GM12878 (cell line): ENCODE results near the gene CAMK4. TPM values are rescaled to one million over a fixed set of nuclear protein-coding genes. Genes with fewer than 3 reads are reported as not detected.

Experiments used
- ATAC-seq: fragments of 200-7000 bp; cut with Tn5 transposase; 3 replicates; pipeline ENCODE4 v1.9.1; 2020; ENCODE audit warnings: mild to moderate bottlenecking, moderate library complexity
- BruUV-seq: library from RNA; stranded (reverse); fragments of 400-500 nt; replicated peaks from 2 replicates; lab custom pipeline; 2021; lab: Mats Ljungman, UMichigan
- CTCF ChIA-PET: fragments of 300-600 bp; sonication (Branson Sonifier 250); formaldehyde crosslinking; extraction: SDS; loops from one replicate; lab custom pipeline; 2021; ENCODE audit warnings: inconsistent platforms; lab: Yijun Ruan, JAX
- POLR2A ChIA-PET: fragments of 350-600 bp; formaldehyde crosslinking; extraction: SDS; loops from one replicate; lab custom pipeline; 2021; ENCODE audit warnings: inconsistent platforms; lab: Charles Lee
- RAD21 ChIA-PET: fragments of 300-600 bp; sonication (Branson Sonifier 250); formaldehyde crosslinking; loops from one replicate; lab custom pipeline; 2023; ENCODE audit warnings: antibody characterized with exemption; ENCODE audit not compliant: unreplicated experiment; lab: Charles Lee
- SMC1A ChIA-PET: fragments of 300-600 bp; sonication (Branson Sonifier 250); formaldehyde crosslinking; loops from one replicate; lab custom pipeline; 2023; ENCODE audit not compliant: unreplicated experiment, uncharacterized antibody; lab: Charles Lee
- DNase-seq: peaks from one replicate; pipeline ENCODE4 v3.0.0-alpha.2; 2011; ENCODE audit warnings: low read depth, low spot score
- FAIRE-seq: peaks from 3 replicates; lab custom pipeline; 2011; peaks lifted over from hg19 to GRCh38; lab: Jason Lieb, UNC
- H2AFZ ChIP-seq: 2 replicates; pipeline ENCODE4 v1.6.0; 2011; ENCODE audit warnings: low read depth, low read length, control low read depth; ENCODE audit not compliant: control insufficient read depth
- H3K27ac ChIP-seq: 2 replicates; pipeline ENCODE4 v1.5.1; 2011; ENCODE audit warnings: control low read depth; ENCODE audit not compliant: control insufficient read depth, insufficient read depth
- H3K27me3 ChIP-seq, 2 experiments: replicated peaks in 1 of 2; 2 replicates each; pipeline versions ENCODE4 v1.6.0 to v1.6.1; 2011; ENCODE audit warnings: low read length in 1 of 2; ENCODE audit not compliant: control insufficient read depth in 2 of 2, insufficient read depth in 2 of 2
- H3K36me3 ChIP-seq, 2 experiments: 2 replicates each; pipeline ENCODE4 v1.5.1; 2011; ENCODE audit warnings: low read length in 1 of 2; ENCODE audit not compliant: control insufficient read depth in 2 of 2, insufficient read depth in 2 of 2
- H3K4me1 ChIP-seq: 2 replicates; pipeline ENCODE4 v1.6.1; 2011; ENCODE audit warnings: mild to moderate bottlenecking, low read length, moderate library complexity, mixed read lengths; ENCODE audit not compliant: control insufficient read depth, insufficient read depth
- H3K4me2 ChIP-seq: 2 replicates; pipeline ENCODE4 v1.6.0; 2011; ENCODE audit warnings: control low read depth; ENCODE audit not compliant: control insufficient read depth, insufficient read depth
- H3K4me3 ChIP-seq: fragments of 200-600 bp; sonication (generic); 2 replicates; pipeline ENCODE4 v1.5.1; 2016
- H3K79me2 ChIP-seq: 2 replicates; pipeline ENCODE4 v1.6.0; 2011; ENCODE audit warnings: low read length; ENCODE audit not compliant: control insufficient read depth, insufficient read depth
- H3K9ac ChIP-seq: 2 replicates; pipeline ENCODE4 v1.8.0; 2011; ENCODE audit warnings: low read length, control low read depth, mixed read lengths; ENCODE audit not compliant: control insufficient read depth, insufficient read depth
- H3K9me3 ChIP-seq: replicated peaks from 3 replicates; pipeline ENCODE4 v1.5.1; 2011; ENCODE audit warnings: mild to moderate bottlenecking, low read length; ENCODE audit not compliant: control insufficient read depth, insufficient read depth
- H4K20me1 ChIP-seq: 2 replicates; pipeline ENCODE4 v1.6.0; 2011; ENCODE audit not compliant: control insufficient read depth, insufficient read depth
- BCL11A ChIP-seq: IDR thresholded peaks from 2 replicates; pipeline ENCODE4 v1.6.1; 2011; ENCODE audit warnings: low read depth, low read length
- CHD1 ChIP-seq: IDR thresholded peaks from 2 replicates; pipeline ENCODE4 v1.6.1; 2012; ENCODE audit warnings: low read depth, low read length, improper control_type of control experiment
- EED ChIP-seq: sonication (generic); IDR thresholded peaks from 2 replicates; pipeline ENCODE4 v1.6.1; 2016; ENCODE audit warnings: antibody characterized with exemption, low read depth
- EP300 ChIP-seq, 2 experiments: fragments of 150-350 bp in 1 of 2; IDR thresholded peaks; 2 replicates each; pipeline ENCODE4 v1.6.1; 2011 to 2012; ENCODE audit warnings: low read depth in 2 of 2, low read length in 2 of 2, borderline replicate concordance in 1 of 2, improper control_type of control experiment in 1 of 2, inconsistent platforms in 1 of 2; ENCODE audit not compliant: control insufficient read depth in 1 of 2
- LARP7 ChIP-seq: fragments of 450-650 bp; IDR thresholded peaks from 2 replicates; pipeline ENCODE4 v1.6.1; 2017; ENCODE audit warnings: mild to moderate bottlenecking
- MEF2B ChIP-seq: fragments of 450-650 bp; IDR thresholded peaks from 2 replicates; pipeline ENCODE4 v1.6.1; 2018; ENCODE audit warnings: mild to moderate bottlenecking, moderate library complexity; ENCODE audit not compliant: partially characterized antibody, poor library complexity, severe bottlenecking
- NR2C1 ChIP-seq: fragments of 450-650 bp; IDR thresholded peaks from 2 replicates; pipeline ENCODE4 v1.6.1; 2017; ENCODE audit warnings: antibody characterized with exemption, mild to moderate bottlenecking, moderate library complexity
- NRF1 ChIP-seq: conservative IDR thresholded peaks from 2 replicates; pipeline ENCODE4 v1.6.1; 2011; ENCODE audit warnings: mild to moderate bottlenecking, low read depth, low read length, improper control_type of control experiment
- PAX8 ChIP-seq: fragments of 450-650 bp; IDR thresholded peaks from 2 replicates; pipeline ENCODE4 v1.6.1; 2017; ENCODE audit warnings: mild to moderate bottlenecking, moderate library complexity
- POU2F2 ChIP-seq: IDR thresholded peaks from 3 replicates; pipeline ENCODE4 v1.6.1; 2011; ENCODE audit warnings: low read depth, mild to moderate bottlenecking, low read length, borderline replicate concordance
- SMC3 ChIP-seq: IDR thresholded peaks from 2 replicates; pipeline ENCODE4 v1.6.1; 2011; ENCODE audit warnings: low read length, improper control_type of control experiment, borderline replicate concordance
- TCF12 ChIP-seq: IDR thresholded peaks from 2 replicates; pipeline ENCODE4 v1.6.1; 2011; ENCODE audit warnings: low read depth, mild to moderate bottlenecking, low read length
- YBX1 ChIP-seq: fragments of 450-650 bp; IDR thresholded peaks from 2 replicates; pipeline ENCODE4 v1.6.1; 2016; ENCODE audit warnings: antibody characterized with exemption
- ZBTB11 ChIP-seq: fragments of 450-650 bp; formaldehyde crosslinking; IDR thresholded peaks from 2 replicates; pipeline ENCODE4 v1.5.0; 2022; ENCODE audit warnings: mild to moderate bottlenecking, missing genetic modification characterization
- ZNF384 ChIP-seq: IDR thresholded peaks from 2 replicates; pipeline ENCODE4 v1.6.1; 2012; ENCODE audit warnings: low read depth, mild to moderate bottlenecking, low read length, improper control_type of control experiment, borderline replicate concordance
- WGBS: methylation state at CpG from one replicate; pipeline ENCODE4 v1.1.6; 2016; ENCODE audit warnings: low lambda C conversion rate; ENCODE audit not compliant: insufficient replicate concordance, insufficient coverage; ENCODE audit errors: missing lambda C conversion rate; 5-methylcytosine and 5-hydroxymethylcytosine counted together
- in situ Hi-C: fragments of 300-500 bp; cut with MboI; formaldehyde crosslinking; loops from 9 replicates; pipeline ENCODE4 v1.14.3; 2018; ENCODE audit warnings: mixed read lengths
- intact Hi-C: fragments of 100-400 bp; cut with micrococcal nuclease; formaldehyde crosslinking; loops from one replicate; pipeline ENCODE4 v1.14.2; 2022; ENCODE audit not compliant: unreplicated experiment
- polyA plus RNA-seq, 11 experiments: library from polyadenylated mRNA; depleted of rRNA in 4 of 11; unstranded in 6 of 11; stranded (reverse) in 5 of 11; fragments of >200 nt; fragmentation: Nextera tagmentation in 4 of 11; fragmentation: Illumina TruSeq in 1 of 11; extraction: Ambion mirVana in 4 of 11; extraction: Trizol in 1 of 11; gene quantifications; 1 replicate in 1 of 11; 2 replicates in 10 of 11; pipeline versions ENCODE4 v1.2.1 to v1.2.3, GENCODE V29; 2011 to 2016; ENCODE audit warnings: inconsistent platforms in 2 of 11, missing spikeins in 2 of 11, low read depth in 1 of 11
- total RNA-seq, 4 experiments: library from RNA; depleted of rRNA in 3 of 4; stranded (reverse); fragments of >200 nt in 3 of 4; fragmentation: Illumina TruSeq in 1 of 4; extraction: Trizol in 1 of 4; gene quantifications; 2 replicates each; pipeline versions ENCODE4 v1.2.1 to v1.2.3, GENCODE V29; 2013 to 2021
- TF ChIP-seq, protein P1 (sequence below): IDR thresholded peaks from 2 replicates; pipeline ENCODE4 v1.6.1; 2011; ENCODE audit warnings: borderline replicate concordance, low read depth, mild to moderate bottlenecking, moderate library complexity, low read length; ENCODE audit not compliant: insufficient read depth, poor library complexity, severe bottlenecking
- TF ChIP-seq, protein P2 (sequence below): IDR thresholded peaks from 2 replicates; pipeline ENCODE4 v1.6.1; 2012; ENCODE audit warnings: low read depth, low read length, improper control_type of control experiment

The CAMK4 gene
- total and polyA plus RNA-seq, 10 of the 15 experiments (the other 5 are each of a cell fraction or from before 2014, with no cell fraction given), result 13.3 to 51.9 (median 35.3) TPM

- DNase-seq, result no peak
- H4K20me1 ChIP-seq, result no peaks in the 10 kb centered on the region
- H3K36me3 ChIP-seq, result peaks cover 1 to 10% of the 10 kb centered on the region in 2 experiments
- ChIA-PET CTCF (interaction anchor here (0.9 to 1.3 kb wide), 4 partner anchors 14 to 190 kb away, joined by 3 to 4 read pairs (median 3); no protein-coding TSS in a partner anchor), RAD21 (no interaction called here), SMC1A (interaction anchor here (1.0 to 1.6 kb wide), 4 partner anchors 10 to 94 kb away, joined by 3 read pairs; no protein-coding TSS in a partner anchor), POLR2A (no interaction called here)
- BruUV-seq, result no TSS peak
- ATAC-seq, result no peak
- no peaks in the 10 kb centered on the region for H3K4me1 ChIP-seq
- H3K27ac ChIP-seq, result no peak overlapping the region
- no peaks in the 10 kb centered on the region for H3K79me2 ChIP-seq
- TF ChIP-seq, protein P1, sequence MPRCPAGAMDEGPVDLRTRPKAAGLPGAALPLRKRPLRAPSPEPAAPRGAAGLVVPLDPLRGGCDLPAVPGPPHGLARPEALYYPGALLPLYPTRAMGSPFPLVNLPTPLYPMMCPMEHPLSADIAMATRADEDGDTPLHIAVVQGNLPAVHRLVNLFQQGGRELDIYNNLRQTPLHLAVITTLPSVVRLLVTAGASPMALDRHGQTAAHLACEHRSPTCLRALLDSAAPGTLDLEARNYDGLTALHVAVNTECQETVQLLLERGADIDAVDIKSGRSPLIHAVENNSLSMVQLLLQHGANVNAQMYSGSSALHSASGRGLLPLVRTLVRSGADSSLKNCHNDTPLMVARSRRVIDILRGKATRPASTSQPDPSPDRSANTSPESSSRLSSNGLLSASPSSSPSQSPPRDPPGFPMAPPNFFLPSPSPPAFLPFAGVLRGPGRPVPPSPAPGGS, result no peak
- TF ChIP-seq POU2F2, result no peak
- TF ChIP-seq ZBTB11 (CRISPR knock-in tag), result no peak
- TF ChIP-seq NR2C1, result no peak
- no peak for TF ChIP-seq EED
- TF ChIP-seq CHD1, result no peak
- no peak for TF ChIP-seq EP300 (IDR thresholded peaks at IDR 0.05; ENCODE audit: borderline replicate concordance in 1 of 2, control insufficient read depth in 1 of 2, low read depth in 2 of 2, low read length in 2 of 2)
- no peak for TF ChIP-seq SMC3
- TF ChIP-seq TCF12, result no peak
- TF ChIP-seq NRF1, result no peak
- TF ChIP-seq, protein P2, sequence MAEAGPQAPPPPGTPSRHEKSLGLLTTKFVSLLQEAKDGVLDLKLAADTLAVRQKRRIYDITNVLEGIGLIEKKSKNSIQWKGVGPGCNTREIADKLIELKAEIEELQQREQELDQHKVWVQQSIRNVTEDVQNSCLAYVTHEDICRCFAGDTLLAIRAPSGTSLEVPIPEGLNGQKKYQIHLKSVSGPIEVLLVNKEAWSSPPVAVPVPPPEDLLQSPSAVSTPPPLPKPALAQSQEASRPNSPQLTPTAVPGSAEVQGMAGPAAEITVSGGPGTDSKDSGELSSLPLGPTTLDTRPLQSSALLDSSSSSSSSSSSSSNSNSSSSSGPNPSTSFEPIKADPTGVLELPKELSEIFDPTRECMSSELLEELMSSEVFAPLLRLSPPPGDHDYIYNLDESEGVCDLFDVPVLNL, result no peak
- TF ChIP-seq ZNF384, result no peak
- no peak for TF ChIP-seq BCL11A
- no peak for TF ChIP-seq MEF2B
- no peak for TF ChIP-seq PAX8
- TF ChIP-seq YBX1, result no peak
- TF ChIP-seq LARP7, result no peak
- in situ Hi-C loops, result no loop called here
- intact Hi-C loops, result no loop called here
- H3K4me3 ChIP-seq, result no peak overlapping the region
- H2AFZ ChIP-seq, result no peak overlapping the region
- FAIRE-seq, result no peak
- no peaks in the 10 kb centered on the region for H3K9me3 ChIP-seq
- no peak overlapping the region for H3K4me2 ChIP-seq
- H3K27me3 ChIP-seq, result no peaks in the 10 kb centered on the region
- 81% methylated on average over 3 of the region's 3 CpGs for WGBS
- no peak overlapping the region for H3K9ac ChIP-seq
These were observed 124.6 kb downstream of the CAMK4 start for GRCh38 chr5:111348661-111349329.
